H1 (cell line): Measurements from ENCODE around the gene ST3GAL2. TPM values are rescaled to one million over a fixed set of nuclear protein-coding genes. Genes with fewer than 3 reads are reported as not detected.

Experiments
- CTCF ChIA-PET: fragments of 300-600 bp; sonication (Branson Sonifier 250); formaldehyde crosslinking; loops from one replicate; lab custom pipeline; 2021; ENCODE audit not compliant: partially characterized antibody; lab: Charles Lee
- POLR2A ChIA-PET: fragments of 300-600 bp; sonication (Branson Sonifier 250); formaldehyde crosslinking; loops from one replicate; lab custom pipeline; 2021; ENCODE audit warnings: inconsistent platforms; ENCODE audit not compliant: partially characterized antibody; lab: Charles Lee
- DNase-seq, 2 experiments: peaks; one replicate each; pipeline versions ENCODE4 v3.0.0 to v3.0.0-alpha.2; 2010 to 2022; ENCODE audit warnings: low spot score in 2 of 2, low read depth in 1 of 2, mixed read lengths in 1 of 2
- FAIRE-seq: peaks from 2 replicates; lab custom pipeline; 2011; peaks lifted over from hg19 to GRCh38; lab: Jason Lieb, UNC
- H2AFZ ChIP-seq: 2 replicates; pipeline ENCODE4 v1.8.1; 2012; ENCODE audit warnings: low read length, inconsistent platforms
- H2AK5ac ChIP-seq: 2 replicates; pipeline ENCODE4 v1.6.1; 2013; ENCODE audit warnings: low read depth, low read length
- H2BK120ac ChIP-seq: replicated peaks from 2 replicates; pipeline ENCODE3; 2013; ENCODE audit warnings: low read depth, low read length, inconsistent platforms
- H2BK12ac ChIP-seq: 2 replicates; pipeline ENCODE4 v1.6.1; 2013; ENCODE audit warnings: low read depth, low read length
- H2BK15ac ChIP-seq: 2 replicates; pipeline ENCODE4 v1.6.1; 2013; ENCODE audit warnings: low read length
- H2BK20ac ChIP-seq: 2 replicates; pipeline ENCODE4 v1.6.1; 2013; ENCODE audit warnings: low read length
- H2BK5ac ChIP-seq: 2 replicates; pipeline ENCODE4 v1.6.1; 2013; ENCODE audit warnings: low read depth, low read length
- H3K14ac ChIP-seq: 2 replicates; pipeline ENCODE4 v1.6.1; 2013; ENCODE audit warnings: inconsistent platforms; ENCODE audit not compliant: insufficient read length
- H3K18ac ChIP-seq: 2 replicates; pipeline ENCODE4 v1.6.1; 2013; ENCODE audit warnings: low read length; ENCODE audit errors: extremely low read depth
- H3K23ac ChIP-seq: 2 replicates; pipeline ENCODE4 v1.6.1; 2013; ENCODE audit warnings: inconsistent platforms; ENCODE audit not compliant: insufficient read length
- H3K23me2 ChIP-seq: 2 replicates; pipeline ENCODE4 v1.6.1; 2013; ENCODE audit warnings: low read depth, low read length
- H3K27ac ChIP-seq: 2 replicates; pipeline ENCODE4 v1.6.1; 2011; ENCODE audit warnings: low read depth, low read length, inconsistent platforms
- H3K27me3 ChIP-seq, 4 experiments: replicated peaks in 1 of 4; 1 replicate in 1 of 4; 2 replicates in 3 of 4; pipeline versions ENCODE4 v1.6.1 to v1.8.1; 2011 to 2013; ENCODE audit warnings: low read length in 3 of 4, mild to moderate bottlenecking in 3 of 4, inconsistent platforms in 2 of 4, mixed read lengths in 2 of 4, moderate library complexity in 1 of 4; ENCODE audit not compliant: control insufficient read depth in 3 of 4, insufficient read depth in 3 of 4; ENCODE audit errors: extremely low read depth in 1 of 4
- H3K36me3 ChIP-seq, 4 experiments: 2 replicates each; pipeline versions ENCODE4 v1.6.1 to v1.8.1; 2011 to 2013; ENCODE audit warnings: mild to moderate bottlenecking in 4 of 4, low read length in 3 of 4, moderate library complexity in 2 of 4, control low read depth in 1 of 4, inconsistent platforms in 1 of 4; ENCODE audit not compliant: insufficient read depth in 4 of 4, control insufficient read depth in 2 of 4
- H3K4ac ChIP-seq: replicated peaks from 2 replicates; pipeline ENCODE3; 2013; ENCODE audit warnings: low read length, low read depth, mixed read lengths, inconsistent platforms; ENCODE audit not compliant: insufficient read length
- H3K4me1 ChIP-seq, 4 experiments: replicated peaks in 1 of 4; 1 replicate in 1 of 4; 2 replicates in 3 of 4; pipeline versions ENCODE4 v1.6.1 to v1.8.1; 2011 to 2013; ENCODE audit warnings: low read length in 3 of 4, inconsistent platforms in 2 of 4, mixed read lengths in 1 of 4; ENCODE audit not compliant: insufficient read depth in 4 of 4, control insufficient read depth in 3 of 4
- H3K4me2 ChIP-seq, 2 experiments: 2 replicates each; pipeline versions ENCODE4 v1.6.1 to v1.8.1; 2011 to 2013; ENCODE audit warnings: low read depth in 2 of 2, low read length in 2 of 2, control low read depth in 1 of 2, inconsistent platforms in 1 of 2, mild to moderate bottlenecking in 1 of 2; ENCODE audit not compliant: insufficient read depth in 1 of 2
- H3K4me3 ChIP-seq, 4 experiments: fragments of 200-600, 300-600 bp in 1 of 4; sonication (generic), shearing (Covaris generic), sonication (Bioruptor Twin) in 1 of 4; 2 replicates each; pipeline versions ENCODE4 v1.5.1 to v1.8.1; 2011 to 2016; ENCODE audit warnings: low read length in 4 of 4, low read depth in 3 of 4, control low read depth in 2 of 4, inconsistent platforms in 2 of 4, mild to moderate bottlenecking in 2 of 4, mixed read lengths in 1 of 4, moderate library complexity in 1 of 4; ENCODE audit not compliant: insufficient read depth in 2 of 4; ENCODE audit errors: extremely low read depth in 1 of 4
- H3K56ac ChIP-seq: replicated peaks from 2 replicates; pipeline ENCODE3; 2013; ENCODE audit warnings: low read depth, mild to moderate bottlenecking, mixed read lengths, low read length, inconsistent platforms; ENCODE audit not compliant: insufficient read length
- H3K79me1 ChIP-seq: 2 replicates; pipeline ENCODE4 v1.6.1; 2013; ENCODE audit warnings: low read depth, low read length, control low read depth
- H3K79me2 ChIP-seq, 2 experiments: 2 replicates each; pipeline versions ENCODE4 v1.6.1 to v1.8.1; 2012 to 2013; ENCODE audit warnings: low read length in 2 of 2, mild to moderate bottlenecking in 2 of 2, inconsistent platforms in 1 of 2; ENCODE audit not compliant: insufficient read depth in 2 of 2, control insufficient read depth in 1 of 2
- H3K9ac ChIP-seq, 4 experiments: replicated peaks in 1 of 4; 1 replicate in 1 of 4; 2 replicates in 3 of 4; pipeline versions ENCODE4 v1.6.1 to v1.8.1; 2011 to 2013; ENCODE audit warnings: low read depth in 3 of 4, low read length in 3 of 4, control low read depth in 2 of 4, mild to moderate bottlenecking in 2 of 4, moderate library complexity in 2 of 4, inconsistent platforms in 1 of 4; ENCODE audit errors: extremely low read depth in 1 of 4
- H3K9me3 ChIP-seq, 2 experiments: 2 replicates each; pipeline versions ENCODE4 v1.6.1 to v1.8.1; 2012 to 2013; ENCODE audit warnings: mild to moderate bottlenecking in 2 of 2, moderate library complexity in 2 of 2, control low read depth in 1 of 2, inconsistent platforms in 1 of 2, low read depth in 1 of 2, low read length in 1 of 2, mixed read lengths in 1 of 2; ENCODE audit not compliant: insufficient read depth in 2 of 2
- H4K20me1 ChIP-seq, 2 experiments: replicated peaks in 1 of 2; 2 replicates each; pipeline versions ENCODE3 to v1.8.1; 2011 to 2013; ENCODE audit warnings: inconsistent platforms in 2 of 2, low read length in 2 of 2, mild to moderate bottlenecking in 1 of 2; ENCODE audit not compliant: insufficient read depth in 2 of 2, control insufficient read depth in 1 of 2
- H4K5ac ChIP-seq: 2 replicates; pipeline ENCODE4 v1.6.1; 2013; ENCODE audit warnings: low read length, low read depth, mixed read lengths, inconsistent platforms; ENCODE audit not compliant: insufficient read length
- H4K8ac ChIP-seq: 2 replicates; pipeline ENCODE4 v1.8.0; 2013; ENCODE audit warnings: mild to moderate bottlenecking, moderate library complexity, low read length, inconsistent platforms; ENCODE audit not compliant: insufficient read depth; ENCODE audit errors: extremely low read depth
- H4K91ac ChIP-seq: replicated peaks from 2 replicates; pipeline ENCODE3; 2013; ENCODE audit warnings: low read length, mixed read lengths, inconsistent platforms; ENCODE audit not compliant: insufficient read length
- ASH2L ChIP-seq: fragments of 200-600, 300-600 bp; sonication (generic); IDR thresholded peaks from one replicate; pipeline ENCODE4 v1.7.1; 2017; ENCODE audit warnings: low read length
- CHD2 ChIP-seq: IDR thresholded peaks from 2 replicates; pipeline ENCODE4 v1.6.1; 2012; ENCODE audit warnings: low read length, improper control_type of control experiment
- E2F6 ChIP-seq: IDR thresholded peaks from 2 replicates; pipeline ENCODE4 v1.6.1; 2012; ENCODE audit warnings: inconsistent platforms
- EGR1 ChIP-seq: IDR thresholded peaks from 2 replicates; pipeline ENCODE4 v1.6.1; 2011; ENCODE audit warnings: low read depth, low read length, borderline replicate concordance
- HDAC2 ChIP-seq, 2 experiments: fragments of 300-600 bp in 1 of 2; sonication (generic) in 1 of 2; IDR thresholded peaks; 2 replicates each; pipeline ENCODE4 v1.6.1; 2011 to 2012; ENCODE audit warnings: low read depth in 2 of 2, low read length in 2 of 2, mild to moderate bottlenecking in 2 of 2, moderate library complexity in 2 of 2, borderline replicate concordance in 1 of 2, inconsistent platforms in 1 of 2
- KDM5A ChIP-seq: fragments of 200-600 bp; IDR thresholded peaks from 2 replicates; pipeline ENCODE4 v1.7.1; 2012; ENCODE audit warnings: mild to moderate bottlenecking, low read length, inconsistent platforms, mixed read lengths
- POLR2A ChIP-seq, 2 experiments: IDR thresholded peaks; 1 replicate in 1 of 2; 2 replicates in 1 of 2; pipeline ENCODE4 v1.6.1; 2011; ENCODE audit warnings: low read depth in 2 of 2, low read length in 2 of 2, mild to moderate bottlenecking in 2 of 2; ENCODE audit errors: control extremely low read depth in 1 of 2
- RAD21 ChIP-seq, 2 experiments: IDR thresholded peaks in 1 of 2; conservative IDR thresholded peaks in 1 of 2; 2 replicates each; pipeline ENCODE4 v1.6.1; 2011; ENCODE audit warnings: low read depth in 2 of 2, low read length in 2 of 2, improper control_type of control experiment in 1 of 2, inconsistent platforms in 1 of 2, mild to moderate bottlenecking in 1 of 2, moderate library complexity in 1 of 2
- RNF2 ChIP-seq: fragments of 200-900, 300-1000 bp; sonication (generic); IDR thresholded peaks from 2 replicates; pipeline ENCODE4 v1.7.1; 2016; ENCODE audit warnings: borderline replicate concordance, low read depth, mild to moderate bottlenecking, antibody characterized with exemption, low read length; ENCODE audit not compliant: poor library complexity, severe bottlenecking; ENCODE audit errors: missing control alignments
- TAF7 ChIP-seq: optimal IDR thresholded peaks from 2 replicates; pipeline ENCODE3; 2011; ENCODE audit warnings: low read depth, mild to moderate bottlenecking, inconsistent platforms, low read length, moderate library complexity, borderline replicate concordance
- TCF12 ChIP-seq: IDR thresholded peaks from 2 replicates; pipeline ENCODE4 v1.6.1; 2011; ENCODE audit warnings: low read depth, mild to moderate bottlenecking, low read length
- WGBS, 2 experiments: shearing (Covaris generic) in 1 of 2; methylation state at CpG; one replicate each; pipeline versions ENCODE4 v1.1.6 to v1.1.7; 2013 to 2015; ENCODE audit warnings: low lambda C conversion rate in 2 of 2, mixed read lengths in 2 of 2, inconsistent platforms in 1 of 2, low coverage in 1 of 2, missing lambda C conversion rate in 1 of 2; ENCODE audit not compliant: insufficient replicate concordance in 2 of 2, insufficient coverage in 1 of 2, insufficient read length in 1 of 2; ENCODE audit errors: extremely low coverage in 1 of 2, missing lambda C conversion rate in 1 of 2; 5-methylcytosine and 5-hydroxymethylcytosine counted together
- polyA plus RNA-seq, 7 experiments: library from polyadenylated mRNA; depleted of rRNA in 3 of 7; stranded (reverse) in 5 of 7; unstranded in 2 of 7; fragments of >200 nt in 5 of 7; fragments of 200-250 nt in 2 of 7; gene quantifications; 1 replicate in 5 of 7; 2 replicates in 1 of 7; 4 replicates in 1 of 7; pipeline versions ENCODE4 v1.2.1 to v1.2.3, GENCODE V29; 2011 to 2013; ENCODE audit warnings: missing spikeins in 2 of 7, mixed read lengths in 2 of 7
- total RNA-seq: library from RNA; stranded (reverse); fragmentation: NEBNext Ultra II Directional; extraction: Animal tissue kit (Norgen Biotek cat#: 25700); gene quantifications from 2 replicates; pipeline ENCODE4 v1.2.1, GENCODE V29; 2021

Gene ST3GAL2
- total and polyA plus RNA-seq, 2 of the 8 experiments (the other 6 are each of a cell fraction or from before 2014, with no cell fraction given) = 14.4 to 39.7 TPM

- Histone ChIP-seq H3K4ac (no peak overlapping the region), H3K4me1 (peaks cover 0 to 6% (median 3%) of the 10 kb centered on the region in 4 experiments; a peak in 4 of 7 replicates), H2BK5ac (no peak overlapping the region), H3K14ac (no peak overlapping the region), H3K23me2 (peaks cover 2% of the 10 kb centered on the region; the same call in 1 of the 2 replicates), H3K9ac (no peak overlapping the region), H3K36me3 (no peaks in the 10 kb centered on the region), H2BK20ac (no peak overlapping the region), H3K23ac (no peak overlapping the region), H4K8ac (no peak overlapping the region), H4K5ac (no peak overlapping the region), H3K9me3 (no peaks in the 10 kb centered on the region), H2AK5ac (no peak overlapping the region), H3K79me1 (no peaks in the 10 kb centered on the region), H2BK15ac (no peak overlapping the region), H4K91ac (no peak overlapping the region), H3K4me2 (no peak overlapping the region), H3K79me2 (no peaks in the 10 kb centered on the region), H3K18ac (no peak overlapping the region), H4K20me1 (no peaks in the 10 kb centered on the region), H3K4me3 (no peak overlapping the region), H2AFZ (no peak overlapping the region), H2BK120ac (no peak overlapping the region), H3K56ac (no peak overlapping the region), H3K27me3 (no peaks in the 10 kb centered on the region), H2BK12ac (no peak overlapping the region), H3K27ac (no peak overlapping the region)
- ChIA-PET CTCF (no interaction called here), POLR2A (interaction anchor here (3.6 kb wide), 1 partner anchor 9 kb away, joined by 18 read pairs; the partner anchor contains the start of gene FCSK)
- TF ChIP-seq TAF7 (no peak), KDM5A (no peak), ASH2L (no peak), EGR1 (no peak), RAD21 (IDR thresholded peaks at IDR 0.05 in 1 of 2, conservative IDR thresholded peaks at IDR 0.05 in 1 of 2; ENCODE audit: low read depth in 2 of 2, low read length in 2 of 2) (no peak), TCF12 (no peak), RNF2 (no peak), E2F6 (no peak), POLR2A (IDR thresholded peaks at IDR 0.05; ENCODE audit: control extremely low read depth in 1 of 2, low read depth in 2 of 2, low read length in 2 of 2) (no peak), HDAC2 (IDR thresholded peaks at IDR 0.05; ENCODE audit: borderline replicate concordance in 1 of 2, low read depth in 2 of 2, low read length in 2 of 2) (no peak), CHD2 (no peak)
- 92% methylated on average over 4 of the region's 4 CpGs; no CpG with 5 or more reads in 1 of the 2 experiments for WGBS, 2 experiments
- FAIRE-seq = no peak
- no peak for DNase-seq
These were observed 5.6 kb upstream of the ST3GAL2 start for GRCh38 chr16:70444249-70445063.
